GM12865 (cell line): ENCODE data around the gene MCC.

Experiments
- DNase-seq: peaks from one replicate; pipeline ENCODE4 v3.0.0; 2010; ENCODE audit warnings: low read depth
- H3K4me3 ChIP-seq: 2 replicates; pipeline ENCODE4 v1.5.1; 2011; ENCODE audit warnings: mild to moderate bottlenecking, low read depth, low read length, control low read depth
- CTCF ChIP-seq: IDR thresholded peaks from 2 replicates; pipeline ENCODE4 v1.5.1; 2011; ENCODE audit warnings: low read length, control low read depth, low read depth, inconsistent platforms; ENCODE audit not compliant: insufficient read depth; ENCODE audit errors: missing control alignments

The MCC gene

GRCh38 chr5:113020461-113021273 is 467.6 kb downstream of the MCC start:
- DNase-seq: no peak
- TF ChIP-seq CTCF: no peak
- H3K4me3 ChIP-seq: no peak overlapping the region

- TF ChIP-seq CTCF: no peak
- DNase-seq: no peak
Measured at GRCh38 chr5:113017881-113018635, 470.2 kb downstream of the MCC start.

GRCh38 chr5:113005454-113005853 is 482.8 kb downstream of the MCC start:
- DNase-seq: no peak
- H3K4me3 ChIP-seq: no peak overlapping the region
- no peak for TF ChIP-seq CTCF

More at GRCh38 chr5:113017881-113018635, 470.2 kb downstream of the MCC start:
- no peak overlapping the region for H3K4me3 ChIP-seq

GRCh38 chr5:113003763-113004162 is 484.5 kb downstream of the MCC start:
- H3K4me3 ChIP-seq: no peak overlapping the region
- DNase-seq: no peak
- TF ChIP-seq CTCF: no peak

GRCh38 chr5:113002423-113002822 is 485.8 kb downstream of the MCC start:
- no peak for DNase-seq
- H3K4me3 ChIP-seq: no peak overlapping the region
- TF ChIP-seq CTCF: no peak

DNA sequence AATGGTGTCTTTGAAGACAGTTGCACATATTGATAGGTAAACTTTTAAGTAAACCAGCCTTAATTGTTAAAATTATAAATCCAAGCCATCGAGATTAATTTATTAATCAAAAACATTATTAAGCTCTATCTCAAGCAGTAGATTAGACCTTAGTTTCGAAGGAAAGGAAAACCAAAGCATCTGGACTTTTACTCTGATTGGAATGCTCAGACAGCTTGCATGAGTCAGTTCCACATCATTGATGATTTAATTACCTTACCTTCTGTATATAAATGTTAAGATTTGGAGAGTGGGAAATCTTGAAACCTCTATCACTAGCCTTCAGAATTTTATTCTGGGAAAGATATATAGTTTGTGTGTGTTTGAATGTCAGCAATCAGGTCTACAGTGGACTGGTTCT is 487.8 kb downstream of the MCC start:
- no peak overlapping the region for H3K4me3 ChIP-seq
- TF ChIP-seq CTCF: no peak
- DNase-seq: no peak
